Erythroblast (primary cell): Measurements from ENCODE around the gene WDR13.

Experiments
- GATA1 ChIP-seq: IDR thresholded peaks from 2 replicates; pipeline ENCODE4 v1.6.1; 2011; ENCODE audit warnings: low read depth, mild to moderate bottlenecking, control low read depth, low read length, moderate library complexity
- POLR2A ChIP-seq: IDR thresholded peaks from 2 replicates; pipeline ENCODE4 v1.6.1; 2011; ENCODE audit warnings: mild to moderate bottlenecking, low read length

GRCh38 chrX:48645669-48646068 lies 48.4 kb downstream of the WDR13 start:
- TF ChIP-seq POLR2A, result no peak
- TF ChIP-seq GATA1, result no peak
